DOHH2 (cell line): ENCODE data around the gene PSMB5.

Experiments
- H3F3A ChIP-seq: fragments of 200-600 bp; sonication (generic), shearing (Covaris generic); 2 replicates; pipeline ENCODE4 v1.6.0; 2016; ENCODE audit warnings: antibody characterized with exemption, mild to moderate bottlenecking; ENCODE audit not compliant: control insufficient read depth, insufficient read depth
- H3K27ac ChIP-seq: fragments of 200-600 bp; sonication (generic); 2 replicates; pipeline ENCODE4 v1.5.1; 2014; ENCODE audit warnings: low read depth, mild to moderate bottlenecking, low read length, moderate library complexity
- H3K27me3 ChIP-seq: fragments of 200-600 bp; sonication (generic); 2 replicates; pipeline ENCODE4 v1.6.1; 2014; ENCODE audit warnings: mild to moderate bottlenecking, low read length, mixed read lengths; ENCODE audit not compliant: control insufficient read depth
- H3K36me3 ChIP-seq: fragments of 200-600 bp; sonication (generic); 2 replicates; pipeline ENCODE4 v1.6.1; 2014; ENCODE audit warnings: mild to moderate bottlenecking, low read length, moderate library complexity, mixed read lengths; ENCODE audit not compliant: control insufficient read depth
- H3K4me1 ChIP-seq: fragments of 200-600 bp; sonication (generic); 2 replicates; pipeline ENCODE4 v1.6.1; 2014; ENCODE audit warnings: mild to moderate bottlenecking, low read length, mixed read lengths; ENCODE audit not compliant: control insufficient read depth
- H3K4me2 ChIP-seq: fragments of 200-600 bp; sonication (generic); 2 replicates; pipeline ENCODE4 v1.6.0; 2014; ENCODE audit warnings: mild to moderate bottlenecking, low read length, moderate library complexity
- H3K4me3 ChIP-seq: fragments of 200-600 bp; sonication (generic); 2 replicates; pipeline ENCODE4 v1.5.1; 2014; ENCODE audit warnings: mild to moderate bottlenecking, low read length, mixed read lengths
- H3K79me2 ChIP-seq: fragments of 200-600 bp; sonication (generic); 2 replicates; pipeline ENCODE4 v1.6.1; 2014; ENCODE audit warnings: mild to moderate bottlenecking, low read length, mixed read lengths; ENCODE audit not compliant: control insufficient read depth
- H3K9me2 ChIP-seq: fragments of 200-600 bp; sonication (generic); replicated peaks from 2 replicates; pipeline ENCODE4 v1.6.1; 2014; ENCODE audit warnings: mild to moderate bottlenecking, low read length, mixed read lengths; ENCODE audit not compliant: control insufficient read depth
- H3K9me3 ChIP-seq: fragments of 200-600 bp; sonication (generic); 2 replicates; pipeline ENCODE4 v1.6.1; 2014; ENCODE audit warnings: antibody characterized with exemption, low read length, mixed read lengths; ENCODE audit not compliant: control insufficient read depth, insufficient read depth
- H4K20me1 ChIP-seq: fragments of 200-600 bp; sonication (generic); 2 replicates; pipeline ENCODE4 v1.6.0; 2014; ENCODE audit warnings: low read depth, mild to moderate bottlenecking, antibody characterized with exemption, low read length, moderate library complexity; ENCODE audit not compliant: control insufficient read depth, insufficient read depth
- EZH2phosphoT487 ChIP-seq: fragments of 200-600 bp; sonication (generic); IDR thresholded peaks from 2 replicates; pipeline ENCODE4 v1.6.1; 2017; ENCODE audit warnings: borderline replicate concordance, mild to moderate bottlenecking, antibody characterized with exemption, low read length, moderate library complexity, mixed read lengths
- TF ChIP-seq, protein P1 (sequence below): fragments of 200-600 bp; sonication (generic); IDR thresholded peaks from one replicate; pipeline ENCODE4 v1.5.1; 2014; ENCODE audit warnings: antibody characterized with exemption, mild to moderate bottlenecking, low read depth, low read length; ENCODE audit not compliant: poor library complexity, severe bottlenecking

Gene PSMB5

DNA sequence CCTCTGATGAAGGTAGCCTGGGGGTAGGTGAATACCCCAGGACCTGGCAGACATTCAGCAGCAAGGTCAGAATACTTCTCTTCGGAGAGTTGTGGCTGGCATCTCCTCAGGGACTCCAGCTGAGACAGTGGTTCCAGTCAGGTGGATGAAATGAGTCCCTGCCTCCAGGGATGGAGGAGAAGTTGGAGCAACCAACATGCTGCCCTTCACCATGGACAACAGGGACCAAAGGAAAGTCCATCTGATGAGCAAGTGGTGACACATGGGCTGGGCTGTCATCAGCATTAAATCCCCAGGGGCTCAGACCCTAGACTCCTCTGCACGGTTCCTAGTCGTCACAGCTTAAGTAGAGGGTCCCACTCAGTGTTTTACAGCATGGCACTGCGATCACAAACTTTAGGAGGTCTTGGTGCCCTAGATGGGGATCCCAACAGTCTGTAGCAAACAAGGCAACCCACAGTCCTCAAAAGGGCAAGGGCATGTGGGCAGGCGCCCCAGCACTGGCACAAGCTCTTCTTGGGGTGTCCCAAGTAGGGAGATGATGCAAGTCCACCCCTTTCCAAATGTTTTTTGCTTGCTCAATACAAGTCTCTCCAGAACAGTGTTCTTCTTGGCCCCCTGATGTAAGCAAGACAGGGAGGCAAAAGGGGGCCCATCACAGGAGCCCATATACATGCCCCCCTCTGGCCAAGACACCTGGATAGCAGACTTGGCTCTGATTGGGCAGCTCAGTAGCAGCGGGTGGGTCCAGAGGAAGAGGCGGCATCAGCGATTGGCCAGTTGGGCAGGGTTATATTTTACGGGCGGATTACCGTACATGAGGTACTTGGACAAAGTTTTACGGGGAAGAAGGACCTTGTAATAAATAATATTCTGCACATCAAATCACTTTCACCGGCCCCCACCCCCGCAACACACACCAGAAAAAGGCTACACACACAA is 33.4 kb upstream of the PSMB5 start:
- peak overlapping the region; percentile 46 for H3K4me3 ChIP-seq
- no peaks in the 10 kb centered on the region for H3K9me2 ChIP-seq
- H3K27ac ChIP-seq, result no peak overlapping the region
- H3K4me1 ChIP-seq, result peaks cover 33% of the 10 kb centered on the region
- peak overlapping the region; percentile 64 for H3K4me2 ChIP-seq
- no peak for TF ChIP-seq EZH2phosphoT487
- TF ChIP-seq, protein P1, sequence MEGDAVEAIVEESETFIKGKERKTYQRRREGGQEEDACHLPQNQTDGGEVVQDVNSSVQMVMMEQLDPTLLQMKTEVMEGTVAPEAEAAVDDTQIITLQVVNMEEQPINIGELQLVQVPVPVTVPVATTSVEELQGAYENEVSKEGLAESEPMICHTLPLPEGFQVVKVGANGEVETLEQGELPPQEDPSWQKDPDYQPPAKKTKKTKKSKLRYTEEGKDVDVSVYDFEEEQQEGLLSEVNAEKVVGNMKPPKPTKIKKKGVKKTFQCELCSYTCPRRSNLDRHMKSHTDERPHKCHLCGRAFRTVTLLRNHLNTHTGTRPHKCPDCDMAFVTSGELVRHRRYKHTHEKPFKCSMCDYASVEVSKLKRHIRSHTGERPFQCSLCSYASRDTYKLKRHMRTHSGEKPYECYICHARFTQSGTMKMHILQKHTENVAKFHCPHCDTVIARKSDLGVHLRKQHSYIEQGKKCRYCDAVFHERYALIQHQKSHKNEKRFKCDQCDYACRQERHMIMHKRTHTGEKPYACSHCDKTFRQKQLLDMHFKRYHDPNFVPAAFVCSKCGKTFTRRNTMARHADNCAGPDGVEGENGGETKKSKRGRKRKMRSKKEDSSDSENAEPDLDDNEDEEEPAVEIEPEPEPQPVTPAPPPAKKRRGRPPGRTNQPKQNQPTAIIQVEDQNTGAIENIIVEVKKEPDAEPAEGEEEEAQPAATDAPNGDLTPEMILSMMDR, result no peak
- H3K79me2 ChIP-seq, result peaks cover 67% of the 10 kb centered on the region
- H3K9me3 ChIP-seq, result no peaks in the 10 kb centered on the region
- peaks cover 24% of the 10 kb centered on the region for H4K20me1 ChIP-seq
- peaks cover 89% of the 10 kb centered on the region for H3K36me3 ChIP-seq
- peaks cover 16% of the 10 kb centered on the region for H3F3A ChIP-seq
- no peaks in the 10 kb centered on the region for H3K27me3 ChIP-seq

DNA sequence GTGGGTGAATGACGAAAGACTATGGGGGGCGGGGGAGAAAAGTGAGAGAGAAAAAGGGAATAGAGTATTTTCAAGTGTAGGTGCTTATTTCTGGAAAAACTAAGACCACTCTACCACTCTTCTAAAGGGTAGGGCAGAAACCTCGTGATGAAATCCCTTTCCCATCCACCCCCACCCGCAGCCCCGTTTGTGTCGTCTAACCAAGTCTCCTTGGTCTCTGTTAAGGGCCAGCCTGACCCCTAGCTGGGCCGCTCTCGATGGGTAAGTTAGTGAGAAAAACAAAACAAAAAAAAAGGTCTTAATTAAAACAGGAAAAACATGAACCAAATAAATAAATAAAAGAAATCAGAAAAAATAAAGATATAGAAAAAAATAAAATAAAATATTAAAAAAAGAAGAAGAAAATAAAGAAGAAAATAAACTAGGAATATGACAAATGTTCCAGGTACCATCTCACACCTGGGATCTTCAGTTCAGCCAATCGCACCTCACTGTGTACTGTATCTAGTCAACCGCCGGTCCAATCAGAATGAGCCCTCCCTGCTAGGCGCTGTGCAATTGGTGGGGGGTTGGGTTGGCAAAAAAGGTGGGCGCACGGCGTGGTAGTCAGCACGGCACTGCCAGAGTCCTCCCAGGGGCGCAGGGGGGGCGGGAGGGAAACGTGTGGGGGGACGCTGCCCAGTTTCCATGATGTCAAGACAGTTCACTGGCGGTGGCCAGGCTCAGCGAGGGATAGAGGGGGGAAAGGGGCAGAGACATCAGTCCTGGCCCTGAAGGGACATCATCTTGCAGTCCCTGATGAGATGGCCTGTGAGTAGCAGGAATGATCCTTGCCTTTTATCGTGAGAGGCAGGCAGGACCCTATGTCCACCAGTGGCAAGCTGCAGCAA is 32.4 kb upstream of the PSMB5 start:
- Histone ChIP-seq H3K4me2 (no peak overlapping the region), H3K36me3 (peaks cover 91% of the 10 kb centered on the region)

DNA sequence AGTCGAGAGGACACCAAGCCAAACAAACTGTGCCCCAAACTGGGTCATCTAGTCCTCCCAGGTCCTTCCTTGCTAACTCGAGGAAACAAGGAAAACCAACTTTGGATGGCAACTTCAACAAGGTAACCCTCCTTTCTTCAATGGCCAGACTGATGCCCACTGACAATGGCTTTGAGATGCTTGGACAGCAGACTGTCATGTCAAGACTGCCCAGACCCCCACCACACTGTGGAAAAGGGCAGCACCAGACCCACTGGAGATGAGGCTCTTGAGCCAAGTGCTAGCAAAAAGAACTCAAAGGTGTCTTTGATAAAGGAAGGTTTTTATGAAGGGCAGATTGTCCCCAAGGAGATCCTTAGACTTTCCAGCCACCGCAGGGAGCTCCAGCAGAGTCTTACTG is 31.7 kb upstream of the PSMB5 start:
- no peak overlapping the region for H3K4me2 ChIP-seq
- H3K9me2 ChIP-seq, result no peaks in the 10 kb centered on the region
- peaks cover 24% of the 10 kb centered on the region for H3K4me1 ChIP-seq
- peaks cover 91% of the 10 kb centered on the region for H3K36me3 ChIP-seq
- H3K27ac ChIP-seq, result no peak overlapping the region
- TF ChIP-seq, protein P1, result no peak
- TF ChIP-seq EZH2phosphoT487, result no peak
- H3K9me3 ChIP-seq, result no peaks in the 10 kb centered on the region
- H3K27me3 ChIP-seq, result no peaks in the 10 kb centered on the region
- H4K20me1 ChIP-seq, result peaks cover 24% of the 10 kb centered on the region
- peaks cover 60% of the 10 kb centered on the region for H3K79me2 ChIP-seq
- peaks cover 12% of the 10 kb centered on the region for H3F3A ChIP-seq
- no peak overlapping the region for H3K4me3 ChIP-seq

More for the DNA sequence above, 32.4 kb upstream of the PSMB5 start:
- Histone ChIP-seq H4K20me1 (peaks cover 24% of the 10 kb centered on the region), H3K79me2 (peaks cover 67% of the 10 kb centered on the region), H3K4me1 (peaks cover 31% of the 10 kb centered on the region), H3K9me3 (no peaks in the 10 kb centered on the region), H3F3A (peaks cover 12% of the 10 kb centered on the region), H3K27ac (no peak overlapping the region), H3K4me3 (no peak overlapping the region), H3K27me3 (no peaks in the 10 kb centered on the region), H3K9me2 (no peaks in the 10 kb centered on the region)
- TF ChIP-seq, protein P1, result no peak
- TF ChIP-seq EZH2phosphoT487, result no peak
